Endothelial cell of umbilical vein (primary cell): ENCODE data around the gene UTF1. TPM values are rescaled to one million over a fixed set of nuclear protein-coding genes. Genes with fewer than 3 reads are reported as not detected.

Experiments used
- BruUV-seq: library from RNA; stranded (reverse); fragments of 400-500 nt; replicated peaks from 2 replicates; lab custom pipeline; 2021; lab: Mats Ljungman, UMichigan
- CTCF ChIA-PET: fragments of 300-600, 350-600 bp; sonication (Branson Sonifier 250); formaldehyde crosslinking; loops from one replicate; lab custom pipeline; 2021; ENCODE audit warnings: antibody characterized with exemption, inconsistent platforms; lab: Charles Lee
- POLR2A ChIA-PET: fragments of 300-600, 350-600 bp; sonication (Branson Sonifier 250); formaldehyde crosslinking; loops from one replicate; lab custom pipeline; 2021; ENCODE audit warnings: antibody characterized with exemption, inconsistent platforms; lab: Charles Lee
- DNase-seq: peaks from one replicate; pipeline ENCODE4 v3.0.0-alpha.2; 2011; ENCODE audit warnings: low read depth, low spot score
- FAIRE-seq: peaks from 2 replicates; lab custom pipeline; 2011; peaks lifted over from hg19 to GRCh38; lab: Jason Lieb, UNC
- H2AFZ ChIP-seq: 2 replicates; pipeline ENCODE4 v1.6.0; 2012; ENCODE audit warnings: low read depth, low read length, control low read depth, inconsistent platforms
- H3K27ac ChIP-seq: 2 replicates; pipeline ENCODE4 v1.5.1; 2011; ENCODE audit warnings: low read depth, mild to moderate bottlenecking, control low read depth, low read length, moderate library complexity; ENCODE audit not compliant: insufficient read depth
- H3K27me3 ChIP-seq, 2 experiments: 2 replicates each; pipeline versions ENCODE4 v1.6.0 to v1.6.1; 2011; ENCODE audit warnings: low read length in 2 of 2, mixed read lengths in 1 of 2; ENCODE audit not compliant: control insufficient read depth in 2 of 2, insufficient read depth in 2 of 2
- H3K36me3 ChIP-seq, 2 experiments: 2 replicates in 1 of 2; 3 replicates in 1 of 2; pipeline ENCODE4 v1.5.1; 2011; ENCODE audit warnings: low read length in 2 of 2, mild to moderate bottlenecking in 1 of 2, moderate library complexity in 1 of 2; ENCODE audit not compliant: control insufficient read depth in 2 of 2, insufficient read depth in 2 of 2; ENCODE audit errors: extremely low read depth in 1 of 2
- H3K4me1 ChIP-seq: 3 replicates; pipeline ENCODE4 v1.5.1; 2011; ENCODE audit warnings: mild to moderate bottlenecking, low read length; ENCODE audit not compliant: control insufficient read depth, insufficient read depth; ENCODE audit errors: extremely low read depth
- H3K4me2 ChIP-seq: 2 replicates; pipeline ENCODE4 v1.6.1; 2011; ENCODE audit warnings: low read length, control low read depth, mixed read lengths; ENCODE audit not compliant: insufficient read depth
- H3K4me3 ChIP-seq, 3 experiments: fragments of 200-600 bp in 1 of 3; sonication (generic), shearing (Covaris generic) in 1 of 3; replicated peaks in 1 of 3; 2 replicates each; pipeline ENCODE4 v1.5.1; 2011 to 2016; ENCODE audit warnings: control low read depth in 3 of 3, low read length in 3 of 3, mild to moderate bottlenecking in 2 of 3, inconsistent platforms in 1 of 3, low read depth in 1 of 3, moderate library complexity in 1 of 3; ENCODE audit not compliant: insufficient read depth in 1 of 3
- H3K79me2 ChIP-seq: 2 replicates; pipeline ENCODE4 v1.6.0; 2012; ENCODE audit warnings: low read length, inconsistent platforms; ENCODE audit not compliant: control insufficient read depth, insufficient read depth
- H3K9ac ChIP-seq: replicated peaks from 2 replicates; pipeline ENCODE3; 2011; ENCODE audit warnings: low read length, control low read depth; ENCODE audit not compliant: insufficient read depth; ENCODE audit errors: extremely low read depth
- H3K9me1 ChIP-seq: replicated peaks from 3 replicates; pipeline ENCODE4 v1.6.0; 2011; ENCODE audit warnings: mild to moderate bottlenecking, low read length; ENCODE audit not compliant: control insufficient read depth, insufficient read depth; ENCODE audit errors: extremely low read depth
- H3K9me3 ChIP-seq: replicated peaks from 2 replicates; pipeline ENCODE4 v1.5.1; 2012; ENCODE audit warnings: low read length, inconsistent platforms; ENCODE audit not compliant: control insufficient read depth, insufficient read depth
- H4K20me1 ChIP-seq: replicated peaks from 2 replicates; pipeline ENCODE3; 2011; ENCODE audit warnings: mild to moderate bottlenecking, low read length; ENCODE audit not compliant: control insufficient read depth, insufficient read depth; ENCODE audit errors: extremely low read depth
- EZH2 ChIP-seq: IDR thresholded peaks from 2 replicates; pipeline ENCODE4 v1.6.1; 2012; ENCODE audit warnings: borderline replicate concordance, low read depth, mild to moderate bottlenecking, moderate library complexity, low read length, inconsistent platforms; ENCODE audit not compliant: severe bottlenecking
- FOS ChIP-seq: IDR thresholded peaks from 2 replicates; pipeline ENCODE4 v1.6.1; 2011; ENCODE audit warnings: mild to moderate bottlenecking, low read length, moderate library complexity, borderline replicate concordance; ENCODE audit not compliant: insufficient read depth
- GATA2 ChIP-seq: IDR thresholded peaks from 2 replicates; pipeline ENCODE4 v1.7.0; 2011; ENCODE audit warnings: low read depth, mild to moderate bottlenecking, moderate library complexity, mixed read lengths, low read length; ENCODE audit not compliant: insufficient read length, insufficient read depth
- JUN ChIP-seq: IDR thresholded peaks from 2 replicates; pipeline ENCODE4 v1.6.1; 2011; ENCODE audit warnings: borderline replicate concordance, low read depth; ENCODE audit not compliant: insufficient read length, insufficient read depth
- MYC ChIP-seq: IDR thresholded peaks from one replicate; pipeline ENCODE4 v1.6.1; 2011; ENCODE audit warnings: mild to moderate bottlenecking, low read depth, low read length
- POLR2A ChIP-seq: IDR thresholded peaks from 2 replicates; pipeline ENCODE4 v1.6.1; 2012; ENCODE audit warnings: low read depth, mild to moderate bottlenecking, control low read depth, low read length
- POLR2AphosphoS5 ChIP-seq: IDR thresholded peaks from 2 replicates; pipeline ENCODE4 v1.6.1; 2012; ENCODE audit warnings: low read depth, mild to moderate bottlenecking, control low read depth, low read length, moderate library complexity; ENCODE audit not compliant: insufficient read depth
- dilution Hi-C: fragments of 300-500 bp; cut with MboI; formaldehyde crosslinking; loops from one replicate; pipeline ENCODE4 v1.15.0; 2019; ENCODE audit warnings: low sequenced_read_pairs; ENCODE audit not compliant: extremely low pct_ligation_motif_present
- intact Hi-C: fragments of 100-400 bp; cut with micrococcal nuclease; formaldehyde crosslinking; loops from one replicate; pipeline ENCODE4 v1.10.0; 2022
- polyA plus RNA-seq, 4 experiments: library from polyadenylated mRNA; depleted of rRNA in 3 of 4; stranded (reverse) in 3 of 4; unstranded in 1 of 4; fragments of >200 nt; gene quantifications; 2 replicates each; pipeline versions ENCODE4 v1.2.1 to v1.2.3, GENCODE V29; 2011 to 2012; ENCODE audit warnings: missing spikeins in 1 of 4
- total RNA-seq: library from RNA; stranded (reverse); gene quantifications from 2 replicates; pipeline ENCODE4 v1.2.3, GENCODE V29; 2021
- TF ChIP-seq, protein P1 (sequence below), 2 donors: IDR thresholded peaks; 1 replicate in 1 of 2; 2 replicates in 1 of 2; pipeline ENCODE4 v1.5.1; 2011; ENCODE audit warnings: low read length in 2 of 2, mild to moderate bottlenecking in 2 of 2, moderate library complexity in 2 of 2, control low read depth in 1 of 2, inconsistent platforms in 1 of 2, low read depth in 1 of 2; ENCODE audit not compliant: insufficient read depth in 1 of 2; ENCODE audit errors: extremely low read depth in 1 of 2
- TF ChIP-seq, protein P2 (sequence below): IDR thresholded peaks from 2 replicates; pipeline ENCODE4 v1.6.1; 2011; ENCODE audit not compliant: insufficient read depth, insufficient read length

Gene UTF1
- total and polyA plus RNA-seq, 2 donors (not counting 3 experiments of a cell fraction or from before 2014, with no cell fraction given) = not detected

DNA sequence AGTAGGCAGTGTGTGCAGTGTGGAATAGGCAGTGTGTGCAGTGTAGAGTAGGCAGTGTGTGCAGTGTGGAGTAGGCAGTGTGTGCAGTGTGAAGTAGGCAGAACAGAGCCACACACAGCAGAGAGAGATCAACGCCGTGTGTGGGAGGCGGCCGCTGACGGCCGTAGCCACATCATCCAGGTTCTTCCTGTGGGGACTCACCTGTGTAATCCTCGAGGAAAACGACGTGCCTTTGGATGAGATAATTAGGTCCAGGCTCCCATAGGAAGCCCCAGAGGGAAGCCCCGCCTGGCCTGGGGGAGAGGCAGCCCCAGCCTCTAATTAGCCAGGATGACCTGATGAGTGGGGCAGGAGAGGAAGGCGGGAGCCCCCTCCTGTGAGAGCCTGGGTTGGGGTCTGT, 44.6 kb upstream of the UTF1 start:
- Histone ChIP-seq H3K9me1 (no peaks in the 10 kb centered on the region), H3K27ac (no peak overlapping the region), H3K4me1 (no peaks in the 10 kb centered on the region), H4K20me1 (no peaks in the 10 kb centered on the region), H3K4me3 (no peak overlapping the region), H3K27me3 (no peaks in the 10 kb centered on the region), H3K4me2 (no peak overlapping the region), H3K36me3 (no peaks in the 10 kb centered on the region), H3K9me3 (no peaks in the 10 kb centered on the region), H3K9ac (no peak overlapping the region), H3K79me2 (no peaks in the 10 kb centered on the region), H2AFZ (no peak overlapping the region)
- dilution Hi-C loops (no loop called here), intact Hi-C loops (no loop called here)
- FAIRE-seq (no peak), DNase-seq (no peak)
- POLR2A ChIA-PET = no interaction called here
- CTCF ChIA-PET = no interaction called here
- TF ChIP-seq, protein P1, sequence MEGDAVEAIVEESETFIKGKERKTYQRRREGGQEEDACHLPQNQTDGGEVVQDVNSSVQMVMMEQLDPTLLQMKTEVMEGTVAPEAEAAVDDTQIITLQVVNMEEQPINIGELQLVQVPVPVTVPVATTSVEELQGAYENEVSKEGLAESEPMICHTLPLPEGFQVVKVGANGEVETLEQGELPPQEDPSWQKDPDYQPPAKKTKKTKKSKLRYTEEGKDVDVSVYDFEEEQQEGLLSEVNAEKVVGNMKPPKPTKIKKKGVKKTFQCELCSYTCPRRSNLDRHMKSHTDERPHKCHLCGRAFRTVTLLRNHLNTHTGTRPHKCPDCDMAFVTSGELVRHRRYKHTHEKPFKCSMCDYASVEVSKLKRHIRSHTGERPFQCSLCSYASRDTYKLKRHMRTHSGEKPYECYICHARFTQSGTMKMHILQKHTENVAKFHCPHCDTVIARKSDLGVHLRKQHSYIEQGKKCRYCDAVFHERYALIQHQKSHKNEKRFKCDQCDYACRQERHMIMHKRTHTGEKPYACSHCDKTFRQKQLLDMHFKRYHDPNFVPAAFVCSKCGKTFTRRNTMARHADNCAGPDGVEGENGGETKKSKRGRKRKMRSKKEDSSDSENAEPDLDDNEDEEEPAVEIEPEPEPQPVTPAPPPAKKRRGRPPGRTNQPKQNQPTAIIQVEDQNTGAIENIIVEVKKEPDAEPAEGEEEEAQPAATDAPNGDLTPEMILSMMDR (IDR thresholded peaks at IDR 0.05; ENCODE audit: extremely low read depth in 1 of 2, insufficient read depth in 1 of 2, low read depth in 1 of 2, low read length in 2 of 2) = no peak
- TF ChIP-seq POLR2A (no peak), FOS (no peak), POLR2AphosphoS5 (no peak), JUN (no peak), MYC (no peak)
- no TSS peak for BruUV-seq

DNA sequence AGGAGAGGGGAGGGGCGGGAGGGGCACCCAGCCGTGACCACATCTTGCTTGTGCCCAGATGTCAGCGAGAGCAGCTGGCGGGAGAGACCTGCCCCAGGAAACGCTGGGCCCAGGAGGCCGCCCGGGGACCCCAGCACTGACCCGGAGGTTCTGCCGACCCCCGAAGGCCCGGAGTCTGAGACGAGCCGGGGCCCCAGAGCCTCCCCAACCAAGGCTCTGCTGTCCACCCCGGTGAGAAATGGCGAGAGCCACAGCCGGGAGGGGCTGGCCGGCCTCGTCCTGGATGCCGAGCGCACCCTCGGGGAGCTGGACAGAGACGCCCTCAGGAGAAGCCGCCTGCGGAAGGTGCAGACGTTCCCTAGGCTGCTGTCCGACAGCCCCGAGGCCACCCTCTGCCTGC, 44.1 kb upstream of the UTF1 start:
- Histone ChIP-seq H3K9me1 (no peaks in the 10 kb centered on the region), H3K36me3 (no peaks in the 10 kb centered on the region), H2AFZ (no peak overlapping the region), H4K20me1 (no peaks in the 10 kb centered on the region), H3K79me2 (no peaks in the 10 kb centered on the region), H3K27ac (no peak overlapping the region), H3K27me3 (no peaks in the 10 kb centered on the region), H3K4me3 (no peak overlapping the region), H3K9ac (no peak overlapping the region), H3K4me2 (no peak overlapping the region), H3K9me3 (no peaks in the 10 kb centered on the region), H3K4me1 (no peaks in the 10 kb centered on the region)
- intact Hi-C loops = no loop called here
- TF ChIP-seq, protein P2, sequence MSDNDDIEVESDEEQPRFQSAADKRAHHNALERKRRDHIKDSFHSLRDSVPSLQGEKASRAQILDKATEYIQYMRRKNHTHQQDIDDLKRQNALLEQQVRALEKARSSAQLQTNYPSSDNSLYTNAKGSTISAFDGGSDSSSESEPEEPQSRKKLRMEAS = no peak
- TF ChIP-seq EZH2 (no peak), MYC (no peak), POLR2A (no peak), FOS (no peak), GATA2 (no peak), JUN (no peak), POLR2AphosphoS5 (no peak)
- TF ChIP-seq, protein P1 (IDR thresholded peaks at IDR 0.05; ENCODE audit: extremely low read depth in 1 of 2, insufficient read depth in 1 of 2, low read depth in 1 of 2, low read length in 2 of 2) = no peak
- DNase-seq (no peak), FAIRE-seq (no peak)
- ChIA-PET POLR2A (no interaction called here), CTCF (no interaction called here)
- dilution Hi-C loops = no loop called here
- BruUV-seq = no TSS peak
